22Rv1 (cell line): ENCODE results near the gene ASAP2.

Experiments
- H3K27ac ChIP-seq: fragments of 450-650 bp; 2 replicates; pipeline ENCODE4 v1.5.1; 2017
- ZFX ChIP-seq: fragments of 450-650 bp; IDR thresholded peaks from 2 replicates; pipeline ENCODE4 v1.6.1; 2017; ENCODE audit warnings: antibody characterized with exemption, borderline replicate concordance
- TF ChIP-seq, protein P1 (sequence below): fragments of 450-650 bp; IDR thresholded peaks from 2 replicates; pipeline ENCODE4 v1.5.1; 2017; ENCODE audit warnings: mild to moderate bottlenecking

ASAP2 gene

DNA sequence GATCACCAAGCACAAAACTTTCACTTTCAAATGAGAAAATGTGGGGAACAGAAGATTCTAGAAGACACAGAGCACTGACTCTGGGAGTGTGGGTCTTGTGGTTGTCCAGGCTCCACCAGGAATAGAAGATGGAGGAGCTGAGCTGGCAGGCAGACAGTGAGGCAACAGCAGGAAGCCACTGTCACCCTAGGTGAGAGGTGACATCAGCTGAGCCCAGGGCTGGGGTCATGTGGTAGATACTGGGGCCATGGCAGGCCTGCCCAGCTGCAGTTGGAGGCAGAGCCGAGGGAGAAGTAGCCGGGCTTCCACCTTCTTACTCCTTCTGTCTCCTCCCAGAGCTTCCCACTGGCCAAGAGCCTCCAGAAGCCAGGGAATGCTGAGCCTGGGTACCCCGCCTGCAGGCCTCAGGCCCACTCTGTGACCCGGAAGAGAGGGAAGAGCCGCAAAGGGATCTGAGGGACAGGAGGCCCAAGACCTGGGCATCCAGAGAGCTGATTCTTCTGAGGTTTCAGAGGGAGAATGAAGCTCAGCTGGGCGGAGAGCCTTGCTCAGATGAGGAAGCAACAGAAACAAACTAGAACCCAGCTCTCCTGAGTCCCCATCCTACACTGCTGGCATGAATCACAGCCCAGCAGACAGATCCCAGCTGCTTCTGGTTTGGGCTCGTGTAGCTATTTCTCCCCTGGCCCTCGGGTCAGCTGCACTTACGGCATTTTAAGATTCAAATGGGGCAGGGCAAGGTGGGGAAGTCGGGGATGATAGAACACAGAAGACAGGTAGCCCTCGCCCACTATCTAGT lies 39.8 kb upstream of the ASAP2 start:
- no peak for TF ChIP-seq ZFX
- TF ChIP-seq, protein P1, sequence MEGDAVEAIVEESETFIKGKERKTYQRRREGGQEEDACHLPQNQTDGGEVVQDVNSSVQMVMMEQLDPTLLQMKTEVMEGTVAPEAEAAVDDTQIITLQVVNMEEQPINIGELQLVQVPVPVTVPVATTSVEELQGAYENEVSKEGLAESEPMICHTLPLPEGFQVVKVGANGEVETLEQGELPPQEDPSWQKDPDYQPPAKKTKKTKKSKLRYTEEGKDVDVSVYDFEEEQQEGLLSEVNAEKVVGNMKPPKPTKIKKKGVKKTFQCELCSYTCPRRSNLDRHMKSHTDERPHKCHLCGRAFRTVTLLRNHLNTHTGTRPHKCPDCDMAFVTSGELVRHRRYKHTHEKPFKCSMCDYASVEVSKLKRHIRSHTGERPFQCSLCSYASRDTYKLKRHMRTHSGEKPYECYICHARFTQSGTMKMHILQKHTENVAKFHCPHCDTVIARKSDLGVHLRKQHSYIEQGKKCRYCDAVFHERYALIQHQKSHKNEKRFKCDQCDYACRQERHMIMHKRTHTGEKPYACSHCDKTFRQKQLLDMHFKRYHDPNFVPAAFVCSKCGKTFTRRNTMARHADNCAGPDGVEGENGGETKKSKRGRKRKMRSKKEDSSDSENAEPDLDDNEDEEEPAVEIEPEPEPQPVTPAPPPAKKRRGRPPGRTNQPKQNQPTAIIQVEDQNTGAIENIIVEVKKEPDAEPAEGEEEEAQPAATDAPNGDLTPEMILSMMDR = no peak
- H3K27ac ChIP-seq = no peak overlapping the region

DNA sequence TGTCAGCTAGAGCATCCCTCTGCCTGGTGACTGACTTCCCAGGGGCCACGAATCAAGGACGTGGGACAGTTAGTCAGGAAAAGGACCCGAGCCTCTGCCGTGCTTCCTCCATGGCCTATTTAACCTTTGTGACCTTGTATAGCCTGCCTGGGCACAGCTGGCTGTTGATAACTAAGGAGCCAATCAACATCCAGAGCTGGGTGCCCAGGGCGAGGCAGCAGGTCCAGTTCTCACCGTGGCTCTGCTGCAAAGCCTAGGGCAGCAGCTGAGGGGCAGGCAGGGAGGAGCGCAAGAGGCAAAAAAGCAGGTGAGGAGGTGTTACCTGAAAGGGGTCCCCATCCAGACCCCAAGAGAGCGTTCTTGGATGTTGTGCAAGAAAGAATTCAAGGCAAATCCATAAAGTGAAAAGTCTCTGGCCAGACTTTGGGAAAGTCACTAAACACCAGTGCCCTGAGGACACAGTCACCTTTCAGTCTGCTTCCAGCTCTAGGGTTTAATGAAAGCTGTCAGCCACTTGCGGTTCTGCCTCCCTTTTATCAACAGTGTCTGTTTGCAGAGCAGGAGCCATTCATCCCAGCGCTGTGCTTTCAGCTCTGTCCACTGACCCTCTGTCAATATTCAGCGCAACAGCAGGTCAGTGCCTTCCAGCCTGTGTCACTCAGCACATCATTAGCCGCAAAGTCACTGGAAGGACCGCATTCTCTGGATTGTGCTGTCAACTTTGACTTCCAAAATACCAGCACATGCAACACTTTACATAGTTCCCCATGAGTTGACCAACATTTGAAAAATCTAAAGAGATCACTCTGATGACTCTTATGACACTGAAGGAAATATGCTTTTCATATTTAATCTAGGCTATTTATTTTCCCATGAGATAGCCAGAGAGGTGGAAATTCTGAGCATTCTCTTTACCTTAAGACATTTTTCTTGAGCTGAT lies 38.6 kb upstream of the ASAP2 start:
- H3K27ac ChIP-seq = no peak overlapping the region
- TF ChIP-seq, protein P1 = no peak
- TF ChIP-seq ZFX = no peak

DNA sequence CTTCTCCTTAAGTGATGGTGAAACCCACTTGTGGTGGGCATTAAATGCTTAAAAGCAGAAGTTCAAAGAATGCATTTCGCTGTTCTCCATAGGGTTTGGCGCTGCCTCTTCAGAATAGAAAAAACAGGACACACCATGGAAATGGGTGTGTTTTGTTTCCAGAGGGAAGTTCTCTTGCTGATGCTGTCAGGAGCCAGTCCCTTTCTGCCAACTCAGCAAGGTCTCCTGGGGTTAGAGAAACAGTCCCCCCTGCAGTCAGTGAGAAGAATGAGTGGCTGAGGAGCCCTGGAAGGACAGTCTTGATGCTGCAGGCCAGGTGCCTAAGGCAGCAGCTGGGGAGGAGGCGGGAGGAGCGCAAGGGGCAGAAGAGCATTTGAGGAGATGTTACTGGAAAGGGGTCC lies 37.8 kb upstream of the ASAP2 start:
- H3K27ac ChIP-seq = no peak overlapping the region
- no peak for TF ChIP-seq ZFX

DNA sequence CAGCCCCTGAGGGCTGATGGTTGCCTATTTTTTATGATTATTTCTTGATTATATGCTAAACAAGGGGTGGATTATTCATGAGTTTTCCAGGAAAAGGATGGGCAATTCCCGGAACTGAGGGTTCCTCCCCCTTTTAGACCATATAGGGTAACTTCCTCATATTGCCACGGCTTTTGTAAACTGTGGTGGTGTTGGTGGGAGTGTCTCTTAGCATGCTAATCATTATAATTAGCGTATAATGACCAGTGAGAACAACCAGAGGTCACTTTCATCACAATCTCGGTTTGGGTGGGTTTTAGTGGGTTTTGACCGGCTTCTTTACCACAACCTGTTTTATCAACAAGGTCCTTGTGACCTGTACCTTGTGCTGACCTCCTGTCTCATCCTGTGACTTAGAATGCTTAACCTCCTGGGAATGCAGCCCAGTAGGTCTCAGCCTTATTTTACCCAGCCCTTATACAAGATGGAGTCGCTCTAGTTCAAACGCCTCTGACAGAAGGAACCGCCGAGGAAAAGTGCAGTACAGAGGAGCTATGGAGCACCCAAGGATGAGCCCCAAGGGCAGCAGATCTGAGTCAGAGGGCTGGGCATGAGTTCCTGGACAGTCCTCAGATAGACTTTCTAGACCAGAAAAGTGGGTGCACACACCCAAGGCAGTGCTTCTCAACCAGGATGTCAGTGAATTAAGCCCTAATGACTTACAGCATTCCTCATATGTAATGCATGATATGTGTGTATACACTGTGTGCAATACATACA lies 37.1 kb upstream of the ASAP2 start:
- TF ChIP-seq ZFX = no peak
- TF ChIP-seq, protein P1 = no peak
- no peak overlapping the region for H3K27ac ChIP-seq

DNA sequence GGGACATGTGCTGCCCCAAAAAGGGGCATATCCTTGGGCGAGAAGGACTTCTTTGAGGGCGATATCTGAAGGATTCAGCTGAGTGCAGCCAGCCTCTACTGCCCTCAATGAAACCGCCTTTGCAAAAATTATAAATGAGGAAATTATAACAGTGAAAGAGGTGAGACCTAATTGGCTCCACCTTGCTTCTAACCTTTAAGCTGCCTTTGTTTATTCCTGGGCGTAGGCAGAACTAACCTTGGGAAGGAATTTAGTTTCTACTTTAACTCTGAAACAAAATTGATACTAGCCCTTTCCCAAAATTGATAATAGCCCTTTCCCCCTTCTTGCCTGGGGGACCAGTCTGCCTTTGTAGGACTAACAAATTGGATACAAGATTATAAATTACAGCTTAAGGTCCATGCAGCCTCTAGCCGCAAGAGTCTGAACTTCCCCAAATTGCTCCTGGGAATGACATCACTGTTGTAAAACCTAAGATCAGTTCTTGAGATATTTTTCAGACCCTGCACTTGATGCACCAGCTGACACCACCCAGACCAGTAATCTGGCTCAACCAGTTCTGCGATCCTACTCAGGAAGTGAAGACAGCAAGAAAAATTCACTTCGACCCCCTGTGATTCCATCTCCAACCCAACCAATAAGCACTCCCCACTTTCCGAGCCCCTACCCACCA lies 36.0 kb upstream of the ASAP2 start:
- H3K27ac ChIP-seq = no peak overlapping the region
- no peak for TF ChIP-seq ZFX
- TF ChIP-seq, protein P1 = no peak

DNA sequence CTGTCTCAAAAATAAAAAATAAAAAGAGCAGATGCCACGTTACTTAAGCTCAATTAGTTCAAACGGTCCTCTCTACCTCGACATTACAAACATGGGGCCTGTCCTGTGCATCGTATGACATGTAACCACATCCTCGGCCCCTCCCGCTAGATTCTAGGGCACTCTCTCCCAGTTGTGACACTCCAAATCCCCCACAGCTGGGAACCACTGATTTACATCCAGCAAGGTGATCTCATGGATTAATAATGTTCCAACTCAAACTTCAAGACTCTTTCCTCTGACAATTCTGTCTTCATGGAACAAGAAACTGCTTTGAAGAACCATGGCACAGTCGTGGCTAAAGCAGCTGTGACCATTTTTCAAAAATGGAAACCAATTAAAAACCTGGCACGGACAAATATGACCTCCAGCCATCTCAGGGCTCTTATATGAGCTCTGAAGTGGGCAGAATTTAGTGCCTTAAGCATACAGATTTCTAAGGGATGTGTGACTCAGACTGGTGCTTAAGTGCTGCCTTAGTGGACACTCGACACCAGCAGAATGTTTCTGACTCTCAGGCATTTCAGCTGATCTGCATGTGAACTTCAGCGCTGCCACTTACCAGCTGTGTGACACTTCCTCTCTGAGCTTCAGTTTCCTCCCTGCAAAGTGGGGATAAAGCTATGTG lies 31.7 kb upstream of the ASAP2 start:
- TF ChIP-seq ZFX = no peak
- TF ChIP-seq, protein P1 = no peak
- no peak overlapping the region for H3K27ac ChIP-seq
